ENCODE results near the gene IL6ST.

Gene IL6ST

GRCh38 chr5:55917402-55918086 lies 77.2 kb downstream of the IL6ST start:
- H2AFZ ChIP-seq (ENCODE audit: low read length) = no peak overlapping the region
- H3K4me2 ChIP-seq (ENCODE audit: low read length) = no peak overlapping the region
- no peaks in the 10 kb centered on the region for H3K27me3 ChIP-seq (ENCODE audit: insufficient read depth, low read length)
- no peaks in the 10 kb centered on the region for H3F3A ChIP-seq (ENCODE audit: insufficient read depth, low read length)
- no peaks in the 10 kb centered on the region for H4K20me1 ChIP-seq (ENCODE audit: insufficient read depth, low read length)
- H3K9me3 ChIP-seq (ENCODE audit: low read length) = no peaks in the 10 kb centered on the region
- H3K4me1 ChIP-seq (ENCODE audit: insufficient read depth, low read length, severe bottlenecking) = no peaks in the 10 kb centered on the region
- H3K9me2 ChIP-seq (ENCODE audit: low read depth, low read length) = no peaks in the 10 kb centered on the region
- TF ChIP-seq CTCF (IDR thresholded peaks at IDR 0.05; ENCODE audit: low read length) (no peak), EZH2 (IDR thresholded peaks at IDR 0.05; ENCODE audit: borderline replicate concordance, low read length) (no peak)
- H3K4me3 ChIP-seq (ENCODE audit: low read depth, low read length, poor library complexity, severe bottlenecking) = no peak overlapping the region
- no peak overlapping the region for H3K27ac ChIP-seq (ENCODE audit: low read depth, low read length, poor library complexity, severe bottlenecking)
- H3K36me3 ChIP-seq (ENCODE audit: insufficient read depth, low read length) = no peaks in the 10 kb centered on the region
- H3K79me2 ChIP-seq (ENCODE audit: insufficient read depth, low read length) = no peaks in the 10 kb centered on the region
- no peak overlapping the region for H3K9ac ChIP-seq (ENCODE audit: low read length)

GRCh38 chr5:55916986-55917385 lies 77.8 kb downstream of the IL6ST start:
- Histone ChIP-seq H3K9me3 (ENCODE audit: low read length) (no peaks in the 10 kb centered on the region), H3K27ac (ENCODE audit: low read depth, low read length, poor library complexity, severe bottlenecking) (no peak overlapping the region), H3K9me2 (ENCODE audit: low read depth, low read length) (no peaks in the 10 kb centered on the region), H4K20me1 (ENCODE audit: insufficient read depth, low read length) (no peaks in the 10 kb centered on the region), H3K4me2 (ENCODE audit: low read length) (no peak overlapping the region), H3K4me1 (ENCODE audit: insufficient read depth, low read length, severe bottlenecking) (no peaks in the 10 kb centered on the region), H3F3A (ENCODE audit: insufficient read depth, low read length) (no peaks in the 10 kb centered on the region), H3K27me3 (ENCODE audit: insufficient read depth, low read length) (no peaks in the 10 kb centered on the region), H3K79me2 (ENCODE audit: insufficient read depth, low read length) (no peaks in the 10 kb centered on the region), H2AFZ (ENCODE audit: low read length) (no peak overlapping the region), H3K36me3 (ENCODE audit: insufficient read depth, low read length) (no peaks in the 10 kb centered on the region), H3K4me3 (ENCODE audit: low read depth, low read length, poor library complexity, severe bottlenecking) (no peak overlapping the region), H3K9ac (ENCODE audit: low read length) (no peak overlapping the region)
- no peak for TF ChIP-seq EZH2 (IDR thresholded peaks at IDR 0.05; ENCODE audit: borderline replicate concordance, low read length)
- no peak for TF ChIP-seq CTCF (IDR thresholded peaks at IDR 0.05; ENCODE audit: low read length)

GRCh38 chr5:55915783-55916182 lies 79.0 kb downstream of the IL6ST start:
- Histone ChIP-seq H3K4me1 (ENCODE audit: insufficient read depth, low read length, severe bottlenecking) (no peaks in the 10 kb centered on the region), H3K4me2 (ENCODE audit: low read length) (no peak overlapping the region), H3F3A (ENCODE audit: insufficient read depth, low read length) (no peaks in the 10 kb centered on the region), H3K9ac (ENCODE audit: low read length) (no peak overlapping the region), H3K4me3 (ENCODE audit: low read depth, low read length, poor library complexity, severe bottlenecking) (no peak overlapping the region), H3K9me3 (ENCODE audit: low read length) (no peaks in the 10 kb centered on the region), H2AFZ (ENCODE audit: low read length) (no peak overlapping the region), H3K36me3 (ENCODE audit: insufficient read depth, low read length) (no peaks in the 10 kb centered on the region), H4K20me1 (ENCODE audit: insufficient read depth, low read length) (no peaks in the 10 kb centered on the region), H3K9me2 (ENCODE audit: low read depth, low read length) (no peaks in the 10 kb centered on the region), H3K27ac (ENCODE audit: low read depth, low read length, poor library complexity, severe bottlenecking) (no peak overlapping the region), H3K79me2 (ENCODE audit: insufficient read depth, low read length) (no peaks in the 10 kb centered on the region), H3K27me3 (ENCODE audit: insufficient read depth, low read length) (no peaks in the 10 kb centered on the region)
- TF ChIP-seq EZH2 (IDR thresholded peaks at IDR 0.05; ENCODE audit: borderline replicate concordance, low read length) (no peak), CTCF (IDR thresholded peaks at IDR 0.05; ENCODE audit: low read length) (no peak)
